ENCODE results near the gene ZSCAN29. TPM values are rescaled to one million over a fixed set of nuclear protein-coding genes. Genes with fewer than 3 reads are reported as not detected.
"Not testable (repeated sequence)": the region's sequence is repeated elsewhere in the genome, so short reads cannot be mapped to it uniquely, and the experiment has no call there.

The ZSCAN29 gene
- total and polyA plus RNA-seq, 9 donors: 8.5 to 24.1 (median 19.0) TPM

- TF ChIP-seq POLR2A (IDR thresholded peaks at IDR 0.05): no peak
- intact Hi-C loops (cut with DNase I): no loop called here
- no peaks in the 10 kb centered on the region for H3K27me3 ChIP-seq
- no peak overlapping the region for H3K4me3 ChIP-seq
- no peaks in the 10 kb centered on the region for H3K4me1 ChIP-seq (ENCODE audit: insufficient read depth)
- 85 to 87% (median 86%) methylated on average over 5 of the region's 5 CpGs for WGBS, 3 donors
- no peak for DNase-seq
- H3K36me3 ChIP-seq: no peaks in the 10 kb centered on the region
- no peak overlapping the region for H3K27ac ChIP-seq
- no peaks in the 10 kb centered on the region for H3K9me3 ChIP-seq
Observed at GRCh38 chr15:43404130-43404529, 33.3 kb upstream of the ZSCAN29 start.

- H3K27ac ChIP-seq: no peak overlapping the region
- no peak for DNase-seq
- WGBS, 3 donors: 78 to 82% (median 82%) methylated on average over 8 of the region's 8 CpGs
- H3K4me1 ChIP-seq (ENCODE audit: insufficient read depth): no peaks in the 10 kb centered on the region
- H3K36me3 ChIP-seq: no peaks in the 10 kb centered on the region
- TF ChIP-seq EP300 (IDR thresholded peaks at IDR 0.05) (no peak), POLR2A (IDR thresholded peaks at IDR 0.05) (no peak), CTCF (IDR thresholded peaks at IDR 0.05) (no peak)
- H3K9me3 ChIP-seq: no peaks in the 10 kb centered on the region
- intact Hi-C loops (cut with DNase I): no loop called here
- H3K4me3 ChIP-seq: no peak overlapping the region
- no peaks in the 10 kb centered on the region for H3K27me3 ChIP-seq
Observed at GRCh38 chr15:43403616-43404015, 32.8 kb upstream of the ZSCAN29 start.

GRCh38 chr15:43402255-43402654 is 31.4 kb upstream of the ZSCAN29 start:
- TF ChIP-seq CTCF (IDR thresholded peaks at IDR 0.05): no peak
- no peak for TF ChIP-seq POLR2A (IDR thresholded peaks at IDR 0.05)
- TF ChIP-seq EP300 (IDR thresholded peaks at IDR 0.05): no peak
- no peaks in the 10 kb centered on the region for H3K4me1 ChIP-seq (ENCODE audit: insufficient read depth)
- no peak for DNase-seq
- no peak overlapping the region for H3K4me3 ChIP-seq
- no peaks in the 10 kb centered on the region for H3K9me3 ChIP-seq
- intact Hi-C loops (cut with DNase I): no loop called here
- no peaks in the 10 kb centered on the region for H3K27me3 ChIP-seq
- WGBS, 3 donors: 70 to 73% (median 71%) methylated on average over 3 of the region's 3 CpGs
- no peak overlapping the region for H3K27ac ChIP-seq
- H3K36me3 ChIP-seq: peaks cover 2% of the 10 kb centered on the region

DNA sequence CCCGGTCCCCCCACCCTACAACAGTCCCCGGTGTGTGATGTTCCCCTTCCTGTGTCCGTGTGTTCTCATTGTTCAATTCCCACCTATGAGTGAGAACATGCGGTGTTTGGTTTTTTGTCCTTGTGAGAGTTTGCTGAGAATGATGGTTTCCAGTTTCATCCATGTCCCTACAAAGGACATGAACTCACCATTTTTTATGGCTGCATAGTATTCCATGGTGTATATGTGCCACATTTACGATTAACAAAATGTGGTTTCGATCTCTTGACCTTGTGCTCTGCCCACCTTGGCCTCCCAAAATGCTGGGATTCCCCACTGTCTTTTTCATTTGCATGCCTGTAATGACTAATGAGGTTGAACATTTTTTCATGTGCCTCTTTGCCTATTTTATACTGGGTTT is 22.7 kb upstream of the ZSCAN29 start:
- intact Hi-C loops (cut with DNase I); H3K4me3 ChIP-seq; H3K36me3 ChIP-seq; H3K27me3 ChIP-seq; H3K4me1 ChIP-seq (ENCODE audit: insufficient read depth); H3K9me3 ChIP-seq; DNase-seq; H3K27ac ChIP-seq: not testable (repeated sequence)
- 97 to 99% (median 99%) methylated on average over 6 of the region's 6 CpGs for WGBS, 3 donors

DNA sequence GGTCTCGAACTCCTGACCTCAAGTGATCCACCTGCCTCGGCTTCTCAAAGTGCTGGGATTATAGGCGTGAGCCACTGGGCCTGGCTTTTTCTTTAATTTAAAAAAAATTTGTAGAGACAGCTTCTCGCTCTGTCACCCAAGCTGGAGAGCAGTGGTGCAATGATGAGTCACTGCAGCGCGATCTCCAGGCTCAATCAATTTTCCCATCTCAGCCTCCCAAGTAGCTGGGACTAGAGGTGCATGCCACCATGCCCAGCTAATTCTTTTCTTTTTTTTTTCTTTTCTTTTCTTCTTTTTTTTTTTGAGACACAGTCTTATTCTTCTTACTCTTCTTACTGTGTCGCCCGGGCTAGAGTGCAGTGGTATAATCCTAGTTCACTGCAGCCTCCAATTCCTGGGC is 19.9 kb upstream of the ZSCAN29 start:
- no peak overlapping the region for H3K27ac ChIP-seq
- no peaks in the 10 kb centered on the region for H3K9me3 ChIP-seq
- intact Hi-C loops (cut with DNase I): no loop called here
- no peak overlapping the region for H3K4me3 ChIP-seq
- H3K36me3 ChIP-seq: no peaks in the 10 kb centered on the region
- TF ChIP-seq EP300 (IDR thresholded peaks at IDR 0.05) (no peak), POLR2A (IDR thresholded peaks at IDR 0.05) (no peak), CTCF (IDR thresholded peaks at IDR 0.05) (no peak)
- no peak for DNase-seq
- no peaks in the 10 kb centered on the region for H3K4me1 ChIP-seq (ENCODE audit: insufficient read depth)
- H3K27me3 ChIP-seq: no peaks in the 10 kb centered on the region
- WGBS, 3 donors: 94 to 98% (median 97%) methylated on average over 8 of the region's 8 CpGs

DNA sequence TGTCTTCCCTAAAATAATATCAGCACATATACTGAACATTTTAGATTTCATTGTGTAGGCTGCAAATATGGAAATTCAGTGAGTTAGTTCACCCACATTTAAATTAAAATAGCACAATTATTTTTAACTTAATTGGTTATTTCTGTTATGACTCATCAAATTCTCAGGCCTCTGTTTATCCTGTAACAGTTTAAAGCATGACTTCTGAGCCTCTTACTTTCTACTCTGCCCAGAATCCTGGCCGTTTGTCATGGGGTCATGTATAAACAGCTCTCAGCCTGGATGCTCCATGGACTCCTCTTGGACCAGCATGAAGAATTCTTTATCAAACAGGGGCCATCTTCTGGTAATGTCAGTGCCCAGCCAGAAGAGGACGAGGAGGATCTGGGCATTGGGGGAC is 12.2 kb upstream of the ZSCAN29 start:
- H3K4me3 ChIP-seq: no peak overlapping the region
- H3K27me3 ChIP-seq: no peaks in the 10 kb centered on the region
- no peaks in the 10 kb centered on the region for H3K36me3 ChIP-seq
- TF ChIP-seq POLR2A (IDR thresholded peaks at IDR 0.05) (no peak), CTCF (IDR thresholded peaks at IDR 0.05) (no peak), EP300 (IDR thresholded peaks at IDR 0.05) (no peak)
- DNase-seq: no peak
- no peak overlapping the region for H3K27ac ChIP-seq
- H3K9me3 ChIP-seq: no peaks in the 10 kb centered on the region
- WGBS, 3 donors: 46 to 61% (median 47%) methylated on average over 2 of the region's 2 CpGs
- intact Hi-C loops (cut with DNase I): no loop called here
- H3K4me1 ChIP-seq (ENCODE audit: insufficient read depth): no peaks in the 10 kb centered on the region
